SKM-1 treated with dmso at 0.1 percent for 144 hours (cell line): ENCODE data around the gene PPIL6.
"Not testable (repeated sequence)": the region's sequence is repeated elsewhere in the genome, so short reads cannot be mapped to it uniquely, and the experiment has no call there.

Experiments used
- DNase-seq: peaks from one replicate; lab custom pipeline; 2025; ENCODE audit not compliant: unreplicated experiment; lab: John Stamatoyannopoulos, UW

The PPIL6 gene

GRCh38 chr6:109467696-109468095 lies 27.3 kb upstream of the PPIL6 start:
- DNase-seq: no peak

GRCh38 chr6:109466212-109466923 lies 25.9 kb upstream of the PPIL6 start:
- no peak for DNase-seq

GRCh38 chr6:109465772-109466171 lies 25.3 kb upstream of the PPIL6 start:
- no peak for DNase-seq

- DNase-seq: no peak
Measured at GRCh38 chr6:109461733-109462526, 21.5 kb upstream of the PPIL6 start.

GRCh38 chr6:109461205-109461604 lies 20.8 kb upstream of the PPIL6 start:
- DNase-seq: not testable (repeated sequence)

DNA sequence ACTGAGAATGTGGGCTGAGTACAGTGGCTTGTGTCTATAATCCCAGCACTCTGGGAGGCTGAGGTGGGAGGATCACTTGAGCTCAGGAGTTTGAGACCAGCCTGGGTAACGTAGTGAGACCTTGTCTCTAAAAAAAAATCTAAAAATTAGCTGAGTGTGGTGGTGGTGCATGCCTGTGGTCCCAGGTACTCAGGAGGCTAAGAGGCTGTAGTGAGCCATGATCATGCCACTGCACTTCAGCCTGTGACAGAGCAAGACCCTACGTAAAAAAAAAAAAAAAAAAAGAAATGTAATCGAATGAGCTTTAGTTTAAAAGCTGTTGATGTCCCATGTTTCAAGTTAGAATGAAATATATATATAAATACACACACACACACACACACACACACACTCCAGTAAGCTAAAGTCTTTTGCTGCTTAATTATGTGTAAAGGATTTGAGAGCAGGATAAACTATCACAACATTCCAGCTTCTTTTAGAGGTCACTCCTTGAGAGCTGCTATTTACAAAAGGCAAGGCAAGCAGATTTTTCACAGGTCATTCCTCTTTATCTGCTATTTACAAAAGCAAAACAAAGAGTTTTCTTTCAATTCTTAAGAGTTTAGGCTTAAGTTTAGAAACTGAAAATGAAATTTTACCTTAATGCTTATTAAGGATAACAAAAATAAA lies 19.9 kb upstream of the PPIL6 start:
- DNase-seq: no peak

DNA sequence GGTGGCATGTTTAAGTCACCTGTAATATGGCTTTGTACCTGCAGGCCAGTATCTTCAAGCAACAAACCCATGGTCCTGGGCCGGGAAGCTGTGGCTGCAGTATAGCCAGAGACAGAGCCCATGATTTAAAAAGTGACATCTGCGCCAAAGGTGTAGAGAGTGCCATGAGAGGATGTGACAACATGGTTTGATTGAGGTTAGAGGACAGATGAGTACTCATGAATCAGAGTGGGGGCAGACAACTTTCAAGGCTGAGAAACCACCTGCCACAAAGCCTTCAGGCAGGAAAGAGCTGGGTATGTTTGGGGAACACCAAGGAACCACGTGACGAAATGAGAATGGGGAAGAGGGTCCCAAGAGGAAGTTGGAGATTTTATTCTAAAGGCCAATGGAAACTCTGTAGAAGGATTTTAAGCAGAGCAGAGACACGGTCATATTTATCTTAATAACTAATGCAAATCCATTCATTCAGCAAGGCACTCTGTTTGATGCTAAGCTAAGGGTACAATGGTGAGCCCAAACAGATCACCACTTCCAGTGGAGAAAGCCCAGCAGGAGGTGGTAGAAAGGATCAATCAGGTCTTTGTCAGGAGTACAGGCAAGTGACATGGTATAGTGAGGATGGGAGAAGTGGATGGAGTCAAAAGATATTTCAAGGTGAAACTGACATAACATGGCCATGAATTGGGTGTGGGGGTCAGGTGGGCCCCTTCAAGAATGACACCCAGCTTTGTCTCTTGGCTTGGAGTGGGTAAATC lies 18.5 kb upstream of the PPIL6 start:
- DNase-seq: peak; percentile 33

- no peak for DNase-seq
Measured at GRCh38 chr6:109457562-109457996, 17.2 kb upstream of the PPIL6 start.

GRCh38 chr6:109456710-109457561 lies 16.5 kb upstream of the PPIL6 start:
- DNase-seq: no peak

DNA sequence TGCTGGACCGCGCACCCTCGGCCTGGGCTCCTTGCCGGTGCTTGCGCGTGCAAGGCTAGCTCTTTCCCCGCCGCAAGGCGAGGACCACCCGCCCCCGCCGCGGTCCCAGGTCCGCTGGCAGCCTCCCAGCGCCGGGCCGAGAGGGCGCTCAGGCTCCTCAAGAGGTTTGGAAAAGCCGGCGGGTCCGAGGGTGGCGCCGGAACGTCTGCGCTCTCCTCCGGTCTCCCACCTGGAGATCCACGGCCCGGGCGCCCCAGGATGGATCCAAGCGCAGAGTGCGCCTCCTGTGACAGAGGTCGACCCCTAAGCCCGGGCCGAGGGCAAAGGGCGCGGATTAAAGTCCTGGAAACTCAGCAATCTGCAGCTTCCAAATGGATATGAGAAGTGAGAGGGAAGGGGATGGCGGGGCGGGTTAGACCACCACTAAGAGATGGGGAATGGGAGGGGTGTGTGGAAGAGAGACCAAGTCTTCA lies 15.7 kb upstream of the PPIL6 start:
- DNase-seq: no peak

DNA sequence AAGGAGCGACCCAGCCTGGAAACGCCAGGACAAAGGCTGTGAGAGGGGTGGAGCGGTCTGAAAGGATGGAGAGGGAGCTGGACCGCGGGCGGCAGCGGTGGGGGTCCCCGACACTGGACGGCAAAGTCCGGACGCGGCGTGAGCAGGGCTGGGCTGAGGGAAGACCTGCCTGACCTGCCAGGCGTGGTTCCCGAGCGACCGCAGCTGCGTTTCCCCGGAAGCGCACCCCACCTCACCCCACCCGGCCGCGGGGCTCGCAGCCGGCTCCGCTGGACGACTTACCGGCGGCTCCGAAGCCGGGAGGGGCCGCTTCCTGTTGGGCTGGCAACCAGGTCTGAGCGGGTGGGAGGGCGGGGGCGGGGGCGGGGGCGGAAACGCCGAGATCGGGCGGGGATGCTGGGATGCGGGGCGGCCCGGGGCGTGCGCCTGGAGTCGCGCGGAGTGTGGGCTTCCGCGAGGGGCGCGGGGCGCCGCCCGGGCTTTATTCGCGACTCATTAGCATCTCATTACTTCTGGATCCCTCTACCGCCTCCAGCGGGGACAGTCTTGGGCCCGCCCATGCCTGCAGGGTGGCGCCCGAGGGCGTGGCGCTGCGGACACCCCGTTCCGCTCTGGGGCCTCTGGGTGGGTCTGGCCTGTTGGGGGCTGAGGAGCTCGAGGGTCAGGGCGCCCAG lies 15.1 kb upstream of the PPIL6 start, which contains the start of gene MICAL1:
Gene MICAL1 (minus strand): TSS at position 336 of the 674 bp plus-strand sequence. CDS start 1,576 bp downstream, outside the sequence.
- peak; percentile 40 for DNase-seq

DNA sequence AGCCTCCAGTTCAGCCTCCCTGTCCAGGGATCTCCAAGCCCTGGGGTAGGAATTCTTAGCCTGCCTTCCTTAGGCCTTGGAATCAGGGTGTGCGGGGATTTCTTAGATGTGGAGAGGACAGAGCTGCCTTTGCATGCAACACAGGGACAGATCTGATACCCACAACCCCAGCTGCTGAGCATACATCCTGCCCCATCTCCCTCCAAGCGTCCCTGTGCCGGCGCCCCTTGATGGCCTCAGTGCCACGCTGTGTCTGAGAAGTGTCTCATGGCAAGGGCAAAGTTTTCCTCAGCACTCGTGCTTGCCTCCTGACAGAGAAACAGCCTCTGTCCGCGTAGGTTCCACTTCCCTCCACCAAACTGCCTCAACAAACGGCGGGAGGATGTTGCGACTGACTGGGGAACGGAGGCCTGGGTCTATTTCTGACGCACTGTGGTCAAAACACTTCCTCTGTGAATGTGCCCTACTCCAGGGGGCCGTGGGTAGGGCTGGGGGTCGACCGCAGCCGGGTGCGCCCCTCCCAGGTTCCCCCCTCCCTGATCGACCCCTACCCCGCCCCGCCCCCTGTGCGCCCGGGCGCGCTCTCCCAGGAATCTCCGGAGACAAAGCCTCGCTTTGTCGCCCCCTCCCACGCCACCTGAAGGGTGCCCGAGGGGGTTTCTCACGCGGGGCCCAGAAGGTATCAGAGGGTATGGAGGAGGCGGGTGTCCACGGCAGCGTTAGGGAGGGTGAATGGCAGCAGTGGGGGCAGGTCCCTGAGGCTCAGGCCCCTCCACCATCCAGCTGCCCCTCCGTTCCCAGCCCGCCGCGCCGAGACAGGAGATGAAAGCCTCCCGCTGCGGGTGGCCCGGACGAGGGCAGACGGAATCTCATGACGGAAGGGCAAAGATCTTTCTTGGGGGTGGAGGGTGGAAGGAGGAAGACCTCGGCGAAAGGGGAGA lies 14.3 kb upstream of the PPIL6 start:
- DNase-seq: peak; percentile 61

DNA sequence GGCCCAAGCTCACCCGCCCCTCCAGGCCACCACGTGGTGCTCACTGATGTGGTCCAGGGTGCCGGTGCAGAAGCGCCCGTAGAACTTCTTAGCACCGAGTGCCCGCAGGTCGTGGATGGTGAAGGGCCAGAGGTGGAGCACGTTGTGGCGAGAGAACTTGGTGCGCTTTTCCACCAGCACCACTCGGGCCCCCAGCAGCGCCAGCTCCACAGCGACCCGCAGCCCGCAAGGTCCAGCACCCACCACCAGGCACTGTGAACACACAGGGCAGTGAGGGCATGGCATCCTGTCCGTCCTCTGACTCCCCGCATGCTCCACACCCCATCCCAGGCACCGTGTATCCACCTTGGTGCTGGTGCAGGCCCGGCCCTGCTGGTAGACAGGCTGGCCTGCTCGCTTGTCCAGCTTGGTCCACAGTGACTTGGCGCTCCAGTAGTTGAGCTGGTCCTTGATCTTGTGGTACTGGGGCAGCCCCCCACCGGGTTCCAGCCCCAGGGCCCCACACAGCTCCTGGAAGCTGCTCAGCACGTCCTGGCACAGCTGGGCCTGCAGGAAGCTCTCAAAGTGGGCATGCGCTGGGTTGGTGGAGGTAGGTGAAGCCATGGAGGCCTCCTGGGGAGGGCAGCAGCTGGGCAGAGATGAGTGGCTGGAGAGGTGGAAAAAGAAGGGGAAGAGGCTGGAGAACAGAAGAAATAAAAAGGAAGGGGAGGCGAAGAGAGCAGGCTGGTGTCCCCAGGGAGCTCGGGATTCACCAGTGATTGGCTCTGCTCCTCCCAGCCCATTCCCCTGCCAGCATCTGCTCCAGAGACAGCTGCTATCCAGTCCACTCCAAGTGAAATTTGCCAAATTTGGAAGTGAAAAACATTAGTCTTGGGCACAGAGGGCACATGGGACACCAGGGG lies 13.4 kb upstream of the PPIL6 start:
- no peak for DNase-seq

- DNase-seq: no peak
Measured at GRCh38 chr6:109453156-109453555, 12.7 kb upstream of the PPIL6 start.

- DNase-seq: no peak
Measured at GRCh38 chr6:109452181-109452580, 11.8 kb upstream of the PPIL6 start.

DNA sequence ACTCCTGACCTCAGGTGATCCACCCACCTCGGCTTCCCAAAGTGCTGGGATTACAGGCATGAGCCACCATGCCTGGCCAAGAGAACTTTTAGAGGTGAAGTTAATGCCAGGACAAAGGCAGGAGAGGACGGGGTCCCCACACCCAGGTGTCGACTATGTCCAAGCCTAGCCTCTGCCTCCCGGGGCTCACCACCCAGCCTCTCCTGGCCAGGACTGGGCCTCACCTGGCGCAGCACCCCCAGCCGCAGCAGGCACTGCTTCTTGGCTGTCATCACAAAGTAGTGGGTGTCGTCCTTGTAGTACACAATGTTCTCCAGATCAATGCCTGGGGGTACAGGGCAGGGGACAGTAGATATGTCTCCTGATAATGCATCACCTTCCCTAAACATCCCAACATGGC lies 10.9 kb upstream of the PPIL6 start:
- no peak for DNase-seq

DNA sequence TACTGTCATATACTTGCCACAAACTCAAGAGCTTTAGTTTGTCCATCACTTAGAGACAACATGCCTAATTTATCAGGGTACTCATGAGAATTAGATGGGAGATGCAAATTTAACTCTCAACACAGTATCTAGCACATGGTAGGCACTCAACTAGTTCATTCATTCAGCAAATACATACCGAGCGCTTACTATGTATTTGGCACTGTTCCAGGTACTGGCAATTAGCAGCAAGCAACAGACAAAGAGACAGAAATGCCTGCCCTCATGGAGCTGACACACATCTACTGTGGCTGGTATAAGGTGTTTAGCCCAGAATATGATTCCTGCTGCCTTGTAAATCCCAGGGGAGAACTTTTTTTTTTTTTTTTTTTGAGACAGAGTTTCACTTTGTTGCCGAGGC lies 10.4 kb upstream of the PPIL6 start:
- no peak for DNase-seq
